ENCODE results near the gene R3HCC1L. TPM values are rescaled to one million over a fixed set of nuclear protein-coding genes. Genes with fewer than 3 reads are reported as not detected.

R3HCC1L gene
- total and polyA plus RNA-seq, 4 donors = 9.5 to 18.6 (median 14.2) TPM

DNA sequence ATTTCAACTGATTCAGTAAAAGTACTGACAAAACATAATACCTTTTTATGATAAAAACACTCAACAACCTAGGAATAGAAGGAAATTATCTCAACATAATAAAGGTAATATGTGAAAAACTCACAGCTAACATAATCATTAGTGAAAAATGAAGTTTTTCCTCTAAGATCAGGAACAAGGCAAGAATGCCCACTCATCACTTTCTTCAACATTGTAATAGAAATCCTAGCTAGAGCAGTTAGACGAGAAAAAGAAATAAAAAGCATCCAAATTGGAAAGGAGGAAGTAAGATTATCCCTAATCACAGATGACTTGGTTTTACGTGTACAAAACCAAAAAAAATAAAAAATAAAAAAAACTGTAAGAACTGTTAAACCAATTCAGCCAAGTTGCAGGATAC is 58.6 kb downstream of the R3HCC1L start:
- DNase-seq (ENCODE audit: low read depth in 4 of 6, low spot score in 6 of 6) = no peak
- Histone ChIP-seq H3K27me3 (ENCODE audit: control insufficient read depth, insufficient read depth, low read length) (no peaks in the 10 kb centered on the region), H3K36me3 (ENCODE audit: control insufficient read depth, insufficient read depth, low read length) (no peaks in the 10 kb centered on the region), H3K27ac (ENCODE audit: low read depth, low read length) (no peak overlapping the region), H3K4me3 (ENCODE audit: low read depth, low read length) (no peak overlapping the region), H3K4me1 (ENCODE audit: control insufficient read depth, insufficient read depth, low read length) (no peaks in the 10 kb centered on the region), H3K9me3 (ENCODE audit: control insufficient read depth, insufficient read depth, low read length) (no peaks in the 10 kb centered on the region)
- WGBS (ENCODE audit: insufficient coverage) = no CpG with 5 or more reads among the region's 2 CpGs

DNA sequence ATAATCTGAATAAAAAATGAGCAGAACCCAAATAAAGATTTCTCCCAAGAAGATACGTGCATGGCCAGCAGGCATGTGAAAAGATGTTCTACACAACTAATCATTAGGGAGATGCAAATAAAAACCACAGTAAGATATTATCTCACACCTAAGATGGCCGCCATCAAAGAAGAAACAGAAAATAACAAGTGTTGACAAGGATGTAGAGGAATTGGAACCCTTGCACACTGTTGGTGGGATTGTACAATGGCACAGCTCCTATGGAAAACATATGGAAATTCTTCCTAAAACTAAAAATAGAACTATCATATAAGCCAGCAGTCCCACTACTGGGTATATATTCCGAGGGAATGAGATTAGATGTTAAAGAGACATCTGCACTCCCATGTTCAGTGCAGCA is 60.2 kb downstream of the R3HCC1L start:
- no peak for DNase-seq (ENCODE audit: low read depth in 4 of 6, low spot score in 6 of 6)
- Histone ChIP-seq H3K27me3 (ENCODE audit: control insufficient read depth, insufficient read depth, low read length) (no peaks in the 10 kb centered on the region), H3K4me3 (ENCODE audit: low read depth, low read length) (no peak overlapping the region), H3K9me3 (ENCODE audit: control insufficient read depth, insufficient read depth, low read length) (no peaks in the 10 kb centered on the region), H3K27ac (ENCODE audit: low read depth, low read length) (no peak overlapping the region), H3K36me3 (ENCODE audit: control insufficient read depth, insufficient read depth, low read length) (no peaks in the 10 kb centered on the region), H3K4me1 (ENCODE audit: control insufficient read depth, insufficient read depth, low read length) (no peaks in the 10 kb centered on the region)
- WGBS (ENCODE audit: insufficient coverage) = no CpG with 5 or more reads among the region's 3 CpGs

DNA sequence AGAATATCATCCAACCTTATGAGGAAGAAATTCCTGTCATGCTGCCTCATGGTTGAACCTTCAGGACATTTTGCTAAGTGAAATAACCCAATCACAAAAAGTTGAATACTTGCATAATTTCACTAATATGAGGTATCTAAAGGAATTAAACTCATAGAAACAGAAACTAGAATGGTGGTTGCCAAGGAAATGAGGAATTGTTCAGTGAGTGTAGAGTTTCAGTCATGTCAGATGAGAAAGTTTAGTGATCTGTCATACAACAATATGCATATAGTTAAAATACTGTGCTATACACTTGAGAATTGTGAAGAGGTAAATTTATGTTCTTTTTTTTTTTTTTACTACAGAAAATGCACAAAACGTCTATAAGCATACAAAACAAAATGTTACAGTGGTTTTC is 60.7 kb downstream of the R3HCC1L start:
- no CpG with 5 or more reads among the region's 1 CpG for WGBS (ENCODE audit: insufficient coverage)
- Histone ChIP-seq H3K4me3 (ENCODE audit: low read depth, low read length) (no peak overlapping the region), H3K9me3 (ENCODE audit: control insufficient read depth, insufficient read depth, low read length) (no peaks in the 10 kb centered on the region), H3K4me1 (ENCODE audit: control insufficient read depth, insufficient read depth, low read length) (no peaks in the 10 kb centered on the region), H3K36me3 (ENCODE audit: control insufficient read depth, insufficient read depth, low read length) (no peaks in the 10 kb centered on the region), H3K27ac (ENCODE audit: low read depth, low read length) (no peak overlapping the region), H3K27me3 (ENCODE audit: control insufficient read depth, insufficient read depth, low read length) (no peaks in the 10 kb centered on the region)
- no peak for DNase-seq (ENCODE audit: low read depth in 4 of 6, low spot score in 6 of 6)

DNA sequence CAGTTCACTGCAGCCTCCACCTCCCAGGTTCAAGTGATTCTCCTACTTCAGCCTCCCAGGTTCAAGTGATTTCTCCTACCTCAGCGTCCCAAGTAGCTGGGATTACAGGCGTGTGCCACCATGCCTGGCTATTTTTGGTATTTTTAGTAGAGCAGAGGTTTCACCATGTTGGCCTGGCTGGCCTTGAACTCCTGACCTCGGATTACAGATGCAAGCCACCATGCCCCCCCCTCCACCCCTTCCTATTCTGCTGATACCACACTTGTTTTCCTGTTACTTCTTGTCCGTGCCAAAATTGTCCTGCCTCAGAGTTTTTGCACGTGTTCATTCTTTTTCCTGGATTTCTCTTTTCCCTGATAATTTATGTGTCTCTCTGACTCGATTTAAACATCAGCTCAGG is 62.5 kb downstream of the R3HCC1L start:
- Histone ChIP-seq H3K27ac (ENCODE audit: low read depth, low read length) (no peak overlapping the region), H3K36me3 (ENCODE audit: control insufficient read depth, insufficient read depth, low read length) (no peaks in the 10 kb centered on the region), H3K9me3 (ENCODE audit: control insufficient read depth, insufficient read depth, low read length) (no peaks in the 10 kb centered on the region), H3K27me3 (ENCODE audit: control insufficient read depth, insufficient read depth, low read length) (no peaks in the 10 kb centered on the region), H3K4me3 (ENCODE audit: low read depth, low read length) (no peak overlapping the region), H3K4me1 (ENCODE audit: control insufficient read depth, insufficient read depth, low read length) (no peaks in the 10 kb centered on the region)
- no peak for DNase-seq (ENCODE audit: low read depth in 4 of 6, low spot score in 6 of 6)
- WGBS (ENCODE audit: insufficient coverage) = 90% methylated on average over 4 of the region's 6 CpGs

DNA sequence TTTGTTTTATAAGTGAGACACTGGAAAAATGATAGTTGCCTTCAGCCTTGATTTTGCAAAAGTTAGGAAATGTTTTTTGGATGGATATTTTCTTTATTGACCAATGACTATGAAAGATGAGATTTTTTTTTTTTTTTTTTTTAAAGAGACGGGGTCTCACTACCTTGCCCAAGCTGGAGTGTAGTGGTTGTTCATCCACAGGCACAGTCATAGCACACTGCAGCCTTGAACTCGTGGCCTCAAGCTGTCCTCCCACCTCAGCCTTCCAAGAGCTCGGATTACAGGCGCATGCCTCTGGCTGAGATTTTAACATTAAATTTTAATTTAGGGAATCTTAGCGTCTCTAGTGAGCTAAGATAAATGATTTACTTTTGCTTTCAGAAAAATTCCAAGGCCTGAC is 67.3 kb downstream of the R3HCC1L start:
- WGBS (ENCODE audit: insufficient coverage) = 100% methylated on average over 1 of the region's 5 CpGs
- no peak for DNase-seq (ENCODE audit: low read depth in 4 of 6, low spot score in 6 of 6)

DNA sequence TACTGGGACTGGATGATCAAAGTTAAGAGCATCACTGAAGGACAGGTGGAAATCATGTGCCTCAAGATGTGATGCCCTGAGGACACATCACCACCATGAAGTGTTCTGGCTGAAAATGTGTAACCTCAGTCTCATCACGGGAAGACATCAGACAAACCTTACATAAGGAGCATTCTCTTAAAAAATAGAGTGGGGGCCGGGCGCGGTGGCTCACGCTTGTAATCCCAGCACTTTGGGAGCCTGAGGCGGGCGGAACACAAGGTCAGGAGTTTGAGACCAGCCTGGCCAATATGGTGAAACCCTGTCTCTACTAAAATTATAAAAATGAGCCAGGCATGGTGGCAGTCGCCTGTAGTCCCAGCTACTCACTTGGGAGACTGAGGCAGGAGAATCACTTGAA is 67.9 kb downstream of the R3HCC1L start:
- H3K4me3 ChIP-seq (ENCODE audit: low read depth, low read length) = no peak overlapping the region
- no peaks in the 10 kb centered on the region for H3K27me3 ChIP-seq (ENCODE audit: control insufficient read depth, insufficient read depth, low read length)
- 97% methylated on average over 2 of the region's 8 CpGs for WGBS (ENCODE audit: insufficient coverage)
- H3K27ac ChIP-seq (ENCODE audit: low read depth, low read length) = no peak overlapping the region
- no peak for DNase-seq (ENCODE audit: low read depth in 4 of 6, low spot score in 6 of 6)
- no peaks in the 10 kb centered on the region for H3K36me3 ChIP-seq (ENCODE audit: control insufficient read depth, insufficient read depth, low read length)
- H3K9me3 ChIP-seq (ENCODE audit: control insufficient read depth, insufficient read depth, low read length) = no peaks in the 10 kb centered on the region
- H3K4me1 ChIP-seq (ENCODE audit: control insufficient read depth, insufficient read depth, low read length) = no peaks in the 10 kb centered on the region

More for the DNA sequence above, 67.3 kb downstream of the R3HCC1L start:
- no peak overlapping the region for H3K27ac ChIP-seq (ENCODE audit: low read depth, low read length)
- no peaks in the 10 kb centered on the region for H3K9me3 ChIP-seq (ENCODE audit: control insufficient read depth, insufficient read depth, low read length)
- H3K27me3 ChIP-seq (ENCODE audit: control insufficient read depth, insufficient read depth, low read length) = no peaks in the 10 kb centered on the region
- H3K36me3 ChIP-seq (ENCODE audit: control insufficient read depth, insufficient read depth, low read length) = no peaks in the 10 kb centered on the region
- H3K4me1 ChIP-seq (ENCODE audit: control insufficient read depth, insufficient read depth, low read length) = no peaks in the 10 kb centered on the region
- H3K4me3 ChIP-seq (ENCODE audit: low read depth, low read length) = no peak overlapping the region

DNA sequence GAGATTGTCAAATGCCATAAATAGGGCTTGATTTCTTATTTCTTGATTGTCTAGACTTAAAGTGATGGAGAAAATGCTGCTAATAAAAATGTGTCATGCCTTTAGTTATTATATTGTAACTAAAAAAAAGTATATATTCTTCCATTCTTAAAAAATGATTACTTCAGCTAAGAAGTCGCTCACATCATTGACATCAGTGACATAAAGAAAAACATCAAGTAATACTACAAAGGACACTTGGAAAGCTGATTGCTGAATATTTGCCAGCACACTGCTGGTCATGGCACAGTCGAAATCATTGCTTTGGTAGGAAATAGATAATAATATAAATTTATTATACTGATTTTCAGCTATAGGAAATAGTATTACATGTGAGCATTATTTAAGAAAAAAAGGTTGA is 70.9 kb downstream of the R3HCC1L start:
- no peak overlapping the region for H3K27ac ChIP-seq (ENCODE audit: low read depth, low read length)
- H3K4me3 ChIP-seq (ENCODE audit: low read depth, low read length) = no peak overlapping the region
- WGBS (ENCODE audit: insufficient coverage) = no CpG with 5 or more reads among the region's 2 CpGs
- no peaks in the 10 kb centered on the region for H3K27me3 ChIP-seq (ENCODE audit: control insufficient read depth, insufficient read depth, low read length)
- no peaks in the 10 kb centered on the region for H3K4me1 ChIP-seq (ENCODE audit: control insufficient read depth, insufficient read depth, low read length)
- no peak for DNase-seq (ENCODE audit: low read depth in 4 of 6, low spot score in 6 of 6)
- no peaks in the 10 kb centered on the region for H3K9me3 ChIP-seq (ENCODE audit: control insufficient read depth, insufficient read depth, low read length)
- no peaks in the 10 kb centered on the region for H3K36me3 ChIP-seq (ENCODE audit: control insufficient read depth, insufficient read depth, low read length)

DNA sequence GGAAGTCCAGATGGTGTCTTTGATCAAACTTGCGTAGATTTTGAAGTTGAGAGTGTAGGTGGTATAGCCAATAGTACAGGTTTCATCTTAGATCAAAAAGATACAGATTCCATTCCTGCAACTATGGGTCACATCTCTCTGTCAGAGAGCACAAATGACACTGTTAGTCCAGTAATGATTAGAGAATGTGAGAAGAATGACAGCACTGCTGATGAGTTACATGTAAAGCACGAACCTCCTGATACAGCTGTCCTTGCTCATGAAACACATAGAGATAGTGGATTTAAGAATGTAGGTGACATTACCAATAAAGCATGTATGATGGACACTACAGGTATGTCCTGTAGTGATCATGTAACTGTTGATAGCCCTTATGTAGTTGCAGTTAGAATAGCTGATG is 74.5 kb downstream of the R3HCC1L start:
- H3K4me1 ChIP-seq (ENCODE audit: control insufficient read depth, insufficient read depth, low read length) = no peaks in the 10 kb centered on the region
- DNase-seq (ENCODE audit: low read depth in 4 of 6, low spot score in 6 of 6) = no peak
- H3K4me3 ChIP-seq (ENCODE audit: low read depth, low read length) = no peak overlapping the region
- WGBS (ENCODE audit: insufficient coverage) = no CpG with 5 or more reads among the region's 2 CpGs
- no peaks in the 10 kb centered on the region for H3K36me3 ChIP-seq (ENCODE audit: control insufficient read depth, insufficient read depth, low read length)
- H3K9me3 ChIP-seq (ENCODE audit: control insufficient read depth, insufficient read depth, low read length) = no peaks in the 10 kb centered on the region
- H3K27ac ChIP-seq (ENCODE audit: low read depth, low read length) = no peak overlapping the region
- no peaks in the 10 kb centered on the region for H3K27me3 ChIP-seq (ENCODE audit: control insufficient read depth, insufficient read depth, low read length)

DNA sequence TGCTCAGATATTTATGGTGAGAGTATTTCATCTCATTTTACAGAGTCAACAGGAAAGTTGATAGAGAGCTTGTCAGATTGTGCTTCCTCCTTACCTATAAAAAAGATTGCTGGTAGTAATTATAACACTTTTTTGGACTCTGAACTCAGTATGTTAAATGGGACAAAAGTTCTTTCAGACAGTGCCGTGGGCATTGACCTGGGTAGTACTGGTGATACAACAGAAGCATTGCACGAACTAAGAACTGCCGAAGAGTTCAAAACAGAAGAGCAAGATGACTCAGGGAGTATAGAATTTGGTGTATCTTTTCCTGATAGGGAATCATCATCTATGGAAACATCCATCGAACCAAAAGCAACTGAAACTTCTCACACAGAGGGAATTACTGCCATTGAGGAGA is 75.0 kb downstream of the R3HCC1L start:
- Histone ChIP-seq H3K4me3 (ENCODE audit: low read depth, low read length) (no peak overlapping the region), H3K9me3 (ENCODE audit: control insufficient read depth, insufficient read depth, low read length) (no peaks in the 10 kb centered on the region), H3K27me3 (ENCODE audit: control insufficient read depth, insufficient read depth, low read length) (no peaks in the 10 kb centered on the region), H3K27ac (ENCODE audit: low read depth, low read length) (no peak overlapping the region), H3K4me1 (ENCODE audit: control insufficient read depth, insufficient read depth, low read length) (no peaks in the 10 kb centered on the region), H3K36me3 (ENCODE audit: control insufficient read depth, insufficient read depth, low read length) (no peaks in the 10 kb centered on the region)
- 71% methylated on average over 1 of the region's 4 CpGs for WGBS (ENCODE audit: insufficient coverage)
- no peak for DNase-seq (ENCODE audit: low read depth in 4 of 6, low spot score in 6 of 6)

DNA sequence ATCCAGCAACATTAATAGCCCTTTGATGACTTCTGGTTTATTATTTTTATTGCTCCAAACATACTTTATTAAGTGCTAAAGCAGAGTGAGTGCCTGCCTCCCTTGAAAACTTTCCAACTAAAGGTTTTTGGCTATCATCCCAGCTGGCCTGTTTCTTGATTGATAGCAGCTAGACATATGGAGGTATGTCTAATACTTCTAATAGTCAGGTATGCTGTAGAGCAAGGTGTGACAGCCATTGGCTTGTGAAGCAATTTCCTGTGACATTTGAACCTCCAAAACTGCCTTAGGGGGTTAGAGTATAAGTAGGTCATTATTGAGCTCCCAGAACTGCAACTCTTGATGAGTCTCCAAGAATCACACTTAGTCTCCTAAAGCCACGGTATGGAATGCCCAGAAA is 77.7 kb downstream of the R3HCC1L start:
- DNase-seq (ENCODE audit: low read depth in 4 of 6, low spot score in 6 of 6) = no peak
- Histone ChIP-seq H3K4me3 (ENCODE audit: low read depth, low read length) (no peak overlapping the region), H3K9me3 (ENCODE audit: control insufficient read depth, insufficient read depth, low read length) (no peaks in the 10 kb centered on the region), H3K36me3 (ENCODE audit: control insufficient read depth, insufficient read depth, low read length) (no peaks in the 10 kb centered on the region), H3K27ac (ENCODE audit: low read depth, low read length) (no peak overlapping the region), H3K4me1 (ENCODE audit: control insufficient read depth, insufficient read depth, low read length) (no peaks in the 10 kb centered on the region), H3K27me3 (ENCODE audit: control insufficient read depth, insufficient read depth, low read length) (no peaks in the 10 kb centered on the region)
- WGBS (ENCODE audit: insufficient coverage) = no CpG with 5 or more reads among the region's 1 CpG
